Stimulated activated naive CD8-positive, alpha-beta T cell treated with anti-CD3 and anti-CD28 coated beads, Interleukin-15, Interleukin-2, amounts not matched to agents 100 U/mL and 50 U/mL, for 24 hours (primary cell): ENCODE results near the gene VTN.
"Not testable (repeated sequence)": the region's sequence is repeated elsewhere in the genome, so short reads cannot be mapped to it uniquely, and the experiment has no call there.

Source experiments
- ATAC-seq: fragments of 150-1000 bp; cut with Tn5 transposase; one replicate; pipeline ENCODE4 v1.10.0; 2021
- DNase-seq: peaks from one replicate; pipeline ENCODE4 v3.0.0; 2021

VTN gene

GRCh38 chr17:28342313-28342712 is 27.8 kb downstream of the VTN start:
- ATAC-seq (no peak), DNase-seq (no peak)

- no peak for DNase-seq
- no peak for ATAC-seq
Measured at GRCh38 chr17:28341516-28341915, 28.6 kb downstream of the VTN start.

GRCh38 chr17:28340374-28340773 is 29.7 kb downstream of the VTN start:
- DNase-seq, result no peak
- no peak for ATAC-seq

- ATAC-seq, result no peak
- DNase-seq, result no peak
Measured at GRCh38 chr17:28339431-28339830, 30.7 kb downstream of the VTN start.

GRCh38 chr17:28338769-28339212 is 31.3 kb downstream of the VTN start:
- DNase-seq, ATAC-seq: not testable (repeated sequence)

DNA sequence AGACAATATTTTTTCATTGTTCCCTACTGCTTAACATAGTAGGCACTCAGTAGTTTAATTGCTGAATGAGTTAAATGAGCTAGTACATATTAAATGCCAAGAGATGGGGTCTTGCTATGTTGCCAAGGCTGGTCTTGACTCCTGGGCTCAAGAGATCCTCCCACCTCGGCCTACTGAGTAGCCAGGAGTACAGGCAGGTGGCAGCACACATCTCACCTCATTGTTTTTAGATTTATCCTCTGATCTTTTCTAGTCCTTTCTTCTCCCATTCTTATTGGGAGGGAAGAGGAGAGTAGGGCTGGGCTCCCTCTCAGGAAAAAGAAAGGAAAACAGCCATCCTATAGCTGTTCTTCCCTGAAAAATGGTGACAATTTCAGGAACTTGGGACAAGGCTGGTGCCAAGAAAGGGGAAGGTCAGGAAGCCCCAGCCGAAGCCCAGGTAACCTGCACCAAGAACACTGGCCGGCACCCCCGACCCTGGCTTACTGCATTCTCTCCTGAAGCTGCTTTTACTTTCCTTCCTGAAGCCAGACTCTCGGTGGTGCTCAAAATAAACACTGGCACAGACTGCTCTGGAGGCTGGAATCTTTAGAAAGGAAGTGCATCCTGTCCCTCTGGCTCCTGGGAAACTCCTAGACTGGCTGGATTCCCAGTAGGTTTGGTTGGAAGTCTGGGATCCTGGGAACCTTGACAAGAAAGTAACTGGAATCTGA is 31.9 kb downstream of the VTN start:
- DNase-seq, result no peak
- no peak for ATAC-seq

- no peak for ATAC-seq
- DNase-seq, result peak; percentile 40
Measured at GRCh38 chr17:28335959-28336871, 33.9 kb downstream of the VTN start.

- ATAC-seq (peak; percentile 99), DNase-seq (peak; percentile 95)
Measured at GRCh38 chr17:28335201-28335958, 34.7 kb downstream of the VTN start, which contains the start of the genes IFT20 and TNFAIP1. Gene IFT20 (minus strand): TSS chr17:28335472. CDS start chr17:28331985, 3,487 bp downstream. Gene TNFAIP1 (plus strand): TSS chr17:28335761. CDS start chr17:28339522, 3,761 bp downstream.

GRCh38 chr17:28334666-28335200 is 35.4 kb downstream of the VTN start:
- ATAC-seq (no peak), DNase-seq (no peak)

GRCh38 chr17:28334171-28334570 is 35.9 kb downstream of the VTN start:
- no peak for DNase-seq
- no peak for ATAC-seq

DNA sequence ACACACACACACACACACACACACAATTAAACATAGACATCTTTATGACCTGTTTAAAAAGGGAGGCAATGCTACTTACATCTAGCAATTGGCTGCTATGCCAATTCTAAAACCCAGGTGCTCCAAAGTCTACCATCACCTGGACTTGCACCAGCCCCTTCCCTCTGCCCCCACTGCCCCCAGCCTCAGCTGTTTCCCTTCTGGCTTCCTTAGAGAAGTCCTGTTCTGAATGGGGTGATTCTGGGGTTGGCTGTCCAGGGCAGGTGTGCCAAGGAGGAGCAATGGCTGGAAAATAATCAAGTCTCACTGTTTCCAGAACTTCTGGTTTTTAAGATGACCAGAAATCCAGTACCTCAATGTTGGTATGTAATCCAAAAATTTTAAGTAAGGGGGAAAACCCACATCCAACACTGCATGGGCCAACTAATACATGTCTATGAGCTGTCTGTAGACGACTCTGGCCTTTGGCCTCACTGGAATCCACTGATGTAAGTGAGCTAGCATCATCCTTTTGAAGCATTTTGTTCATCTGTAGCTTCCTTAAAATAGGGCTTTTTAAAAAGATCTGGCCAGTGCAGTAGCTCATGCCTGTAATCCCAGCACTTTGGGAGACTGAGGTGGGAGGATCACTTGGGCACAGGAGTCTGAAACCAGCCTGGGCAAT is 36.9 kb downstream of the VTN start:
- ATAC-seq, result no peak
- DNase-seq, result no peak

GRCh38 chr17:28331891-28332420 is 38.2 kb downstream of the VTN start:
- ATAC-seq, result no peak
- DNase-seq, result no peak

DNA sequence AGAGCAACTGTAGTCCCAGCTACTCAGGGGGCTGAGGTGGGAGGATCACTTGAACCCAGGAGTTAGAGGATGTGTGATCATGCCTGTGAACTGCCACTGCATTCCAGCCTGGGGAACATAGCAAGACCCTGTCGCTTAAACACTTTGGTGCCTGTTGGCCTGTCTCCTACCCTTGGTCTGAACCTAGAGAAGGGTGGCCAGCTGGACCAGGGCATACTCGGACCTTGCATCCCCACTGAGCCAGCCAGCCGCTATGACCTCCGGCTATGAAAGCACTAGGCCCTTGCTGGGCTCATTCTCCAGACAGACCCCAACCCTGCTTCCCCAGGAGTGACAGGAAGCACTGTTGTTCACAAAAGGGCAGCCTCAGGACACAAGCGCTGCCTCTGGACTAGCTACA is 39.4 kb downstream of the VTN start:
- DNase-seq, result no peak
- ATAC-seq, result no peak

DNA sequence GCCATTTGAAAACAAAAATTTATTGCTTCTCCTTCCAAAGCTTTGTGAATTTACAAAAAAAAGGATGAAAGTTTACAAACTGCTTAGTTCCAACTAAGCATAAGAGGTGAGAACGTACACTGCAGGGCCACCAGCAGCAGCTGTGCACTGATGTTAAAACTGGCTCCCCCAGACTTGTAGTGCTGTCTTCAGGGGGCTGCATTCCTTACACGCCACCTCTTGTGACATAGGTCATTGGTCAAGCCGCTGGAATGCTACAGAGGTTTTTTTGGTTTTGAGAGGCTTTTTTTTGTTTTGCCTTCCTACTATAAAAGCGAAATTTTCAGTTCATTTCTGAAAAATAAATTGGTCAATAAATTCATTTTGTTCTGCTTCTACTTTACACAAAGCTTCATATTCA is 41.8 kb downstream of the VTN start:
- ATAC-seq, result no peak
- DNase-seq, result no peak

DNA sequence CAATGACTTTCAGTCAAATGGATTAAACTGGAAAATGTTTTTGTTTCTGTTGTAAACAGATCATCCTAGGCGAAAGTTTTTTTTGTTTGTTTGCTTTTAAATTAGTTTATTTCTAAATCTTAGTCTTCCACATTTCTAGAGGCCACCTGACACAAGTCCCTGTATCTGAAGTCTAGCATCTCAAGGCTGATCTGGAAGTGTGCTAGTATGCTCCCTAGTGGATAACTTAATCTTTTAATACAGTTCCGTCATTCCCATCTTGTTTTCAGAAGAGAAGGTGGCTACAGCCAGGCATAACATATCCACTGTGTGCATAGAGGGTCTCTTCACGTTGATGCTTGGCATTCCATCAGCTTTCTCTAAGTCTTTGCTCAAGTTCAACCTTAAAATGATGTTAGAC is 42.4 kb downstream of the VTN start:
- ATAC-seq, result no peak
- DNase-seq, result no peak

DNA sequence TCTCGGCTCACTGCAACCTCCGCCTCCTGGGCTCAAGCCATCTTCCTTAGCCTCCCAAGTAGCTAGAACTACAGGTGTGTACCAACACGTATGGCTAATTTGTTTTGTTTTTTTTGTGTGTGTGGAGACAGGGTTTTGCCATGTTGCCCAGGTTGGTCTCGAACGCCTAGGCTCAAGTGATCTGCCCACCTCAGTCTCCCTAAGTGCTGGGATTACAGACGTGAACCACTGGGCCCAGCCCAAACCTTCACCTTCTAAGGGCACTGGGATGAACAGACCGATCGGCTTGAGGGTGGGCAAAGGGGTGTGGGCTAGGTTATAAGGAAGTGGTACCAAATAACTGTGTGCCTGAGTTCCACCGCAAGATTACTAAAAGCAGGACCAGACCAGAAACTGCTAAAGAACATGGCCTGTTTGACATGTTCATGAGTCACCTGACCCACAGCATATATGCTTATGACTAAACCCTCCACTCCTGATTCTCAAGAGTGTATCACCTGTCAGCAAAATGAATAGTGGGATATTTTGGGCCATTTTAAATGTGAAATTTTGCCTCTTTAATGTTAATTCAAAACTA is 43.0 kb downstream of the VTN start:
- no peak for DNase-seq
- ATAC-seq, result peak; percentile 88

DNA sequence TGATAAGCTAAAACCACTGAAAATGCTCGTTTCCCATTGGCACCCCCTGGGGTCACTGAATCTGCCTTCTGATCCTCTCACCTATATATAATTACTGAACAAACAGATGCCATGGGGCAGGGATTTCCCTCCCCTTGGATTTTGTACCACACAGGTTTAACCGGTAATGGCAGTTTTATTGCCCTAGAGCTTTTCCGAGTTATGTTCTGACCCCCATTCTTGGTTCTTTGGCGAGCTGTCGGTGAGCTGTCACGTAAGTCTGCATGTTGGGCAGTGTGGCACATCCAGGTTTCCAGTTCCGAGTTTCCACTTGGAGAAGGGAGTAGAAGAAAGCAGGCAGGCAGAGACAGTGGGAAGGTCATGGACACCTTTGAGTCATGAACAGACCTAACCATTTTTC is 44.0 kb downstream of the VTN start:
- DNase-seq, result no peak

GRCh38 chr17:28325211-28325610 is 44.9 kb downstream of the VTN start:
- no peak for DNase-seq
- no peak for ATAC-seq

More for the DNA sequence above, 44.0 kb downstream of the VTN start:
- ATAC-seq, result no peak

- ATAC-seq (no peak), DNase-seq (no peak)
Measured at GRCh38 chr17:28324781-28325180, 45.3 kb downstream of the VTN start.

DNA sequence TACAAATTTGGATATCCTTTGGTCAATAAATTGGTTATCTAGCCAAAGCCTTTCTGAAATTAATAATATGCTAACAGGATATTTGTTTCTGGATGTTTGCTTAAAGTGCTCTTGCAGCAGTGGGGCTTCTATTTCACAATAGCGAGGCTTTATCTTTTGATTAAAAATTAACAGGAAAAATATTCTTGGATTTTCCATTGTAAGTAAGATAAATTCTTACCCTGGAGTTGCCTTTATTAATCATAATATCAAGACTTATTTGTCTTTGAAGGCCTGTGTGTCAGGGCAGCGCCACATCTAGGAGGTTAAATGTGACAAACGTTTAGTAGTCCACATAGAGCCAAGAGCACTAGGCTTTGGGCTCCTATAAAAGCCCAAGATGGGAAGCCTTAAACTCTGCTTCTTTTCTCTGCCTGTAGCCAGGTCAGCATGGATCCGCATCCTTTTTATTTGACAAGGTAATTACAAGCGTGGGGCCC is 45.8 kb downstream of the VTN start:
- DNase-seq (no peak), ATAC-seq (no peak)
